Neutrophil (primary cell): ENCODE results near the gene ST6GALNAC4.

Experiments used
- H3K27ac ChIP-seq: fragments of 200-600 bp; sonication (generic); 2 replicates; pipeline ENCODE4 v1.5.1; 2016; ENCODE audit warnings: mild to moderate bottlenecking, moderate library complexity
- H3K27me3 ChIP-seq: fragments of 200-600 bp; sonication (generic); 2 replicates; pipeline ENCODE4 v1.6.0; 2016; ENCODE audit warnings: mild to moderate bottlenecking
- H3K36me3 ChIP-seq: fragments of 200-600 bp; sonication (generic); 2 replicates; pipeline ENCODE4 v1.5.1; 2017
- H3K4me1 ChIP-seq, 2 experiments: fragments of 200-600 bp in 1 of 2; sonication (generic) in 1 of 2; 1 replicate in 1 of 2; 2 replicates in 1 of 2; pipeline versions ENCODE4 v1.5.1 to v1.6.1; 2013 to 2016; ENCODE audit warnings: low read depth in 1 of 2, low read length in 1 of 2, mild to moderate bottlenecking in 1 of 2, moderate library complexity in 1 of 2; ENCODE audit not compliant: control insufficient read depth in 1 of 2, insufficient read depth in 1 of 2
- H3K4me3 ChIP-seq, 2 experiments: fragments of 200-600 bp in 1 of 2; sonication (generic) in 1 of 2; 1 replicate in 1 of 2; 2 replicates in 1 of 2; pipeline ENCODE4 v1.5.1; 2013 to 2016; ENCODE audit warnings: low read depth in 1 of 2, low read length in 1 of 2, mild to moderate bottlenecking in 1 of 2, moderate library complexity in 1 of 2
- H3K9me3 ChIP-seq: fragments of 200-600 bp; sonication (generic); 2 replicates; pipeline ENCODE4 v1.5.1; 2016
- TF ChIP-seq, protein P1 (sequence below): fragments of 200-600 bp; sonication (generic); IDR thresholded peaks from 2 replicates; pipeline ENCODE4 v1.5.1; 2016; ENCODE audit warnings: antibody characterized with exemption

The ST6GALNAC4 gene

DNA sequence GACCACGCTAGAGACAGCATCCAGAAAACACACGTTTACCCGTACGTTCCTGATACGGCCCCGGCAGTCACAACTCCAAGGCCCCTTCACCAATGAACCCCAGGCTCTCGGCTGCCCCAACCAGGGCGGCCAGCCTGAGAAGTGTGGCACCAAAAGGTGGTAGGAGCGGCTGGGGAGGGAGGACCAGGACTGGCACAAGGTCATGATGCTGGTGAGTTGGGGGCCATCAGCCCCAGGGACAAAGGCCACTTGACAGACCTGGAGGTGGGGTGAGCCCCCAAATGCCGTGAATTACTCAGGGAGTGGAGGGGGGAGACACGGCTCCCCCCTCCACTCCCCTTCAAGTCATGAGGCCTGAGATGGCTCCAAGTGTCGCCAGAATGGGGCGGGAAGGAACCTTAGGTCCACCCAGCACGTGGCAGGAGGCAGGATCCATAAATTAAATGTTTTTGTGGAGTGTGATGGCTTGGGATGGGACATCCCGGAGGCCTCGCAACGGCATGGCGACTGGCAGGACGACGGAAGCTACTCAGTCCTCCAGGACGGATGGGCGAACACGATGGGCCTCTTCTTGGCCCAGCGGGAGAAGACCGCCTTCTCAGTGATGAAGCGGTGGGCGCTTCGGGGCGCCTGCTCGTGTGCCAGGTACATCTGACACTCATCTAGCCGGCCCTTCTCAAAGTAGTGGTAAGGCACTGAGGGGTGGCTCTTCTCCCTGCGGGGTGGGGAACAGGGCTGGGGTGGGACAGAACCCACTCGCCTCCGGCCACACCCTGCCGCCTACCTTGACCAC lies 8.8 kb downstream of the ST6GALNAC4 start:
- no peaks in the 10 kb centered on the region for H3K9me3 ChIP-seq
- no peak overlapping the region for H3K4me3 ChIP-seq
- peaks cover 23 to 25% of the 10 kb centered on the region in 2 experiments for H3K4me1 ChIP-seq
- TF ChIP-seq, protein P1, sequence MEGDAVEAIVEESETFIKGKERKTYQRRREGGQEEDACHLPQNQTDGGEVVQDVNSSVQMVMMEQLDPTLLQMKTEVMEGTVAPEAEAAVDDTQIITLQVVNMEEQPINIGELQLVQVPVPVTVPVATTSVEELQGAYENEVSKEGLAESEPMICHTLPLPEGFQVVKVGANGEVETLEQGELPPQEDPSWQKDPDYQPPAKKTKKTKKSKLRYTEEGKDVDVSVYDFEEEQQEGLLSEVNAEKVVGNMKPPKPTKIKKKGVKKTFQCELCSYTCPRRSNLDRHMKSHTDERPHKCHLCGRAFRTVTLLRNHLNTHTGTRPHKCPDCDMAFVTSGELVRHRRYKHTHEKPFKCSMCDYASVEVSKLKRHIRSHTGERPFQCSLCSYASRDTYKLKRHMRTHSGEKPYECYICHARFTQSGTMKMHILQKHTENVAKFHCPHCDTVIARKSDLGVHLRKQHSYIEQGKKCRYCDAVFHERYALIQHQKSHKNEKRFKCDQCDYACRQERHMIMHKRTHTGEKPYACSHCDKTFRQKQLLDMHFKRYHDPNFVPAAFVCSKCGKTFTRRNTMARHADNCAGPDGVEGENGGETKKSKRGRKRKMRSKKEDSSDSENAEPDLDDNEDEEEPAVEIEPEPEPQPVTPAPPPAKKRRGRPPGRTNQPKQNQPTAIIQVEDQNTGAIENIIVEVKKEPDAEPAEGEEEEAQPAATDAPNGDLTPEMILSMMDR: no peak
- H3K36me3 ChIP-seq: no peaks in the 10 kb centered on the region
- H3K27me3 ChIP-seq: no peaks in the 10 kb centered on the region
- H3K27ac ChIP-seq: no peak overlapping the region

DNA sequence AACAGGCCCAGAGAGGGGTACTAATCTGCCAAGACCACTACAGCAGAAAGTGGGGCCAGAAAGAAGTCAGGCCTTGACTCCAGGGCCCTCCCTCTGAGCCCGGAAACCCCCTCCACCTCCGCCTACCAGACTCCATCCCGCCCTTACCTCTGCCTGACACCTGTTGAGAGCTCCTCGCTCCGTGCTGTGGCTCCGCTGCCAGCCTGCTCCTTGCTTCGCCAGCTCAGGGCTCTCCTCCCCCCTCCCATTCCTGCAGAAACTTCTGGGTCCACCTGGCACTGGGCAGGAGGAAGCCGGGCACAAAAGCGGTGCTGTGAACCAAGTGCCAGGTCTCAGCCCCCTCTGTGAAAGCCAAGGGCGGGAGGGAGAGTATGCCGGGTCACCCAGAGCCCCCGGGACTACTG lies 11.1 kb downstream of the ST6GALNAC4 start:
- Histone ChIP-seq H3K36me3 (no peaks in the 10 kb centered on the region), H3K9me3 (no peaks in the 10 kb centered on the region), H3K4me1 (peaks cover 23 to 25% of the 10 kb centered on the region in 2 experiments), H3K27me3 (no peaks in the 10 kb centered on the region), H3K4me3 (no peak overlapping the region), H3K27ac (no peak overlapping the region)
- TF ChIP-seq, protein P1: no peak

DNA sequence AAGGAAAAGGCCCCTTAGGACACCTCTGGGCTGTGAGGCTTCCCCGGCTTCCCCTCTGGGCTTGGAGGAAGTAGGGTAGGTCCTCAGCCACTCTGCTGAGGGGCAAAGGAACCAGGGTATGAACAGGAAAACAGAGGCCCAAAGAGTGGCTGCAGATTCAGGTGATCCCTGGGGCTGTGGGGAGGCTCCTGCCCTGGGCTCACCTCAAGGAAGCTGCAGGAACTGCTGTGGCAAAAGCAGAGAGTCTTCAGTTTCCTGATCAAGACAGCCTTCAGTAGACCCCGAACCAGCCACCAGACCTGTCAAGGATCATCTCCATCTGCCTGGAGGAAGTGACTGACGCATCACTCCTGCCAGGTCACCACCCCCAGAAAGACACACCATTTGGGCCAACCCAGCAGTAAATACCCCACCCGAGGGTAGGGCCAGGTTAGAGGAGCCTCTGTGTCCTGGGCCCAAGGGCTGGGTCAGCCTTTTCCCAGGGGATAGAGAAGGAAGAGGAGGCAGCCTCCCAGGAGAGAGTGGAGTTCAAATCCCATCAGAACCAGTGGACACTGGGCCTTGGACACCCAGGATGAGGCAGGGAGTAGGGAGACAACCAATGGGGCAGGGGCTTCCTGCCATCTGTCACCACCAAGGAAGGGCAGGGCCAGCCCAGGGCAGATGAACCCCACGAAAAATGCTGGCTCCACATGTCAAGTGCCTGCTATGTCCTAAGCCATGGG lies 11.7 kb downstream of the ST6GALNAC4 start:
- H3K9me3 ChIP-seq: no peaks in the 10 kb centered on the region
- TF ChIP-seq, protein P1: no peak
- no peak overlapping the region for H3K4me3 ChIP-seq
- H3K36me3 ChIP-seq: no peaks in the 10 kb centered on the region
- peaks cover 23 to 25% of the 10 kb centered on the region in 2 experiments for H3K4me1 ChIP-seq
- peak overlapping the region; percentile 58 for H3K27ac ChIP-seq
- H3K27me3 ChIP-seq: no peaks in the 10 kb centered on the region

DNA sequence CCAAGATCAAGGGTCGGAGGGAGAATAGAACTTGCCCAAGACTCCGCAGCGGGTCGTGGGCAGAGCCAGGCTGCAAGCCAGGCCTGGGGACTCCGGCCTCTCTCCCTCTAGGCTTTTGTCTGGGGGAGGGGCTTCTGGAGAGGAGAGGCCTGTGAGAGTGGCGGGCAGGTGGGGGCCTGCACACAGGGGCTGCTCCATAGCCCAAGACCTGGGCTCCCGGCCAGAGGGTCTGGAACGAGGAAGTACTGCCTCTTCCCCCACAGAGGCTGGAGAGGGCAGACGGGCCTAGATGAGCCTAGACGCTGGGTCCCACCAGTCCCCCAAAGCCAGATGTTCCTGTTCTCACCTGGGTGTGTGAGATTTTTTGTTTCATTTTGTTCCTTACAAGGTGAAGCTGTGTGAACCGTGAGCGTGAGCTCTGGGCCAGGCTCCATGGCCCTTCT lies 12.3 kb downstream of the ST6GALNAC4 start:
- Histone ChIP-seq H3K4me1 (peaks cover 28 to 29% of the 10 kb centered on the region in 2 experiments), H3K27ac (peak overlapping the region; percentile 58), H3K4me3 (no peak overlapping the region), H3K9me3 (no peaks in the 10 kb centered on the region), H3K27me3 (no peaks in the 10 kb centered on the region), H3K36me3 (no peaks in the 10 kb centered on the region)
- TF ChIP-seq, protein P1: no peak

DNA sequence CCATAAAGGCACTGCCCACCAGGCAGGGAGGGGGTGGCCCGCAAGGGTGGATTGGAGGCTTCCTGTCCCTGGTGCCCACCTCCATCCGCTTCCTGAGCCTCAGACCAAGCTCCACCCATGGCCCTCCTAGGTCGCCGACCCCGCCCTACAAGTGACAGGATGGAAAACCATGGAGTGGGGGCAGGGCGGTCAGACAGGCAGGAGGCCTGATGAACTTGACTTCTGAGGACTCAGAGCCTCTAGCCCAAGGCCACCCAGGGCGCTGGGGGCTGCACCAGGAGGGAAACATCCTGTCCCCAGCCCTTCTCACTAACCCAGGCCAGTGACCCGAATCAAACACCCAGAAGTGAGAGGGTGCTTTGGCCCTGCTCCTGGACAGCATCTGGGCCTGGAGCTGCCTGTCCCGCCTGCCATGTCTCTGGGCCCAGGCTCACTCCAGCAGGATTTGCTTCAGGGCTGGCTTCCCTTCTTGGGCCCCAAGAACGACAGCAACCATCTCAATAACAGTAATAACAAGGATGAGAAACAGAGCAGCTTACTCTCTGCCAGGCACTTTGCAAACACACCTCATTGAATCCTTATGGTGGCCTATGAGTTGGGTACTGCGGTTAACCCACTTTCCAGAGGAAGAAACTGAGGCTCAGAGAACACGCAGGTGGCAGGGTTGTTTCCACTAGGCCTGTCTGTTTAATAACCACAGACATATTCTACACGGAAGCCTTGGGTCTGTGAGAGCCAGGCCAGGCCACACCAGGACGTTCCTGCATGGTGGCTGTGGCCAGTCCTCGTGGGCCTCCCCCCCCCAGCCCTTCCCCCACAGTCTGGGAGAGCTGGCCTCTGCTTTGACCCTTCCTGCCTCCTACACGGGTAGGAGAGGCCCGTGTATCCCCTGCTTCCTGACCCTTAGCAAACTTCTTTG lies 13.0 kb downstream of the ST6GALNAC4 start:
- Histone ChIP-seq H3K9me3 (no peaks in the 10 kb centered on the region), H3K27ac (peak overlapping the region; percentile 58), H3K36me3 (no peaks in the 10 kb centered on the region), H3K27me3 (peaks cover 4% of the 10 kb centered on the region), H3K4me3 (no peak overlapping the region), H3K4me1 (peaks cover 32 to 33% of the 10 kb centered on the region in 2 experiments)
- TF ChIP-seq, protein P1: no peak
